ENCODE data around the gene P2RY13.

The P2RY13 gene

DNA sequence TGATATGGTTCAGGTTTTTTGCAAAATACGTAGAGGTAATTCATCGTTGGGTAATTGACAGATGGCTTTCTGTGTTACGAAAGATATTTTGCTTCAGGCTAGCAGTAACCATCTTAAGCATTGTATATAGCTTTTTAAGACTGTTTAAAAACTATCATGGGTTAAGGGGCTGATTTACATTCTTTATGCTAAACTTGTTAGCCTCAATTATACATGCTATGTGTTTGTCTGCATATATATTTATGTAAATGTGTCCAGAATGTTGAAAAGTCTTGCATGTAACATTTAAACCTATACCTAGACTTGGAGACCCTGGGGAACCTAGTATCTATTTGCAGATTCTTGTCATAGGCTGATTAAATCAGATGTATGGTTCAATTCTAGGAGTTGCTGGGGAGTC is 39.9 kb downstream of the P2RY13 start:
- DNase-seq: no peak

DNA sequence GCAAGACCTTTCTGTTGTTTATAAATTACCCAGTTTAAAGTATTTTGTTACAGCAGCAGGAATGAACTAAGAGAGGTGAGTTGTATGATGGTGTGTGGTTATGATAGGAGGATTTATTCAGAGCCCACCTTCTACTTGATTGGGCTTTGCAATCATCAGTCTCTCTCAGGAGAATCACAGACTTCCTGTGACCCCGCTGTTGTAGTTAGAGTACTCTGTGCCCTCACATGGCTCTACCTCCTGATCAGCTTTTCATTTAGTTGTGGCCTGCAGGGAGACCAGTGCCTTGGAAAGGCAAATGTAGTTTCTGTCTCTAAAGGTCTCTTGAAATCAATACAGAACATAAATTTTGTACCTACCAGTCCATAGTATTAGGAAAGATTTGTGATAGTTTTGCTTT is 43.4 kb downstream of the P2RY13 start:
- DNase-seq: no peak

DNA sequence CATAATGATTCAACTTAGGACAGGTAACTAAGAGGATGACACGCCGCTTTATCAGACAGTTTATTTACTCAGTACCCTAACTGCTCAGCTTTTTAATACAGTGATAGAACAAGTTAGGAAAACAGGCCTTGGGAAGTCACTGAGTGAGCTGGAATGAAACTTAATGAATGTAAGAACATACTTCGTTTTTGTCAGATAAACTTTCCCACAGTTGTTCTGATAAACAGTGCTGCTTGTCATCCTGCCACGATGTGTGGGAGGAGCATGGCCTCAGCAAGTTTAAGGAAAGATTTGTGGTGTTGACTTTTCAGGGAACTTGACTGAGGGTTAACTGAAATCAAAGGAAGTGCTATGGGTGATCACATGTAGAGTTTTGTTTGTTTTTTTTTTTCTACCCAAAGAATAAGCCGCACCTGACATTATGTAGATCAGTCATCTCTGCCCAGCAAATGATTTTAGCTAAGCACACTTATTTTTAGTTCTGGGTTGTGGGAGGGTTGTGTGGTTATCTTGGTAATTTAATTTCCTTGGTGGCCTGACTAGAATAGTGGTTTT is 45.4 kb downstream of the P2RY13 start:
- no peak for DNase-seq

DNA sequence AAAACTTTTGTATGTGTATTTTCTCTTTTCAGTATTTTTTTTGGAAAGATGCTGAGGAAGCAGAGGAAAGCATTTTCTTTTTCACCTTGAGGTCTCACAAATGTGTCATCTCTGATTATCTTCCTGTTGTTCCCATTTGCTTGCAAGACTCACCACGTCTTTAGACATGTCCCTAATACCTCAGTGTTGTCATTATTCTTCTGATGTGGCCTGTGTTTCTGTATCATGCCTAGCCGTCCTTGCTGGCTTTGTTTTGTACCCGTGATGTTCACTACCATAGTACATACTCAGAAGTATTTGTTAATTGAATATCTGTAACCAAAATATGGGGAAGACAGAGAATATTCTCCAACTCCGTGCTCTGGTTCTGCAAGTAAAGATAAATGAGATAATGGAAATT is 46.0 kb downstream of the P2RY13 start:
- no peak for DNase-seq

DNA sequence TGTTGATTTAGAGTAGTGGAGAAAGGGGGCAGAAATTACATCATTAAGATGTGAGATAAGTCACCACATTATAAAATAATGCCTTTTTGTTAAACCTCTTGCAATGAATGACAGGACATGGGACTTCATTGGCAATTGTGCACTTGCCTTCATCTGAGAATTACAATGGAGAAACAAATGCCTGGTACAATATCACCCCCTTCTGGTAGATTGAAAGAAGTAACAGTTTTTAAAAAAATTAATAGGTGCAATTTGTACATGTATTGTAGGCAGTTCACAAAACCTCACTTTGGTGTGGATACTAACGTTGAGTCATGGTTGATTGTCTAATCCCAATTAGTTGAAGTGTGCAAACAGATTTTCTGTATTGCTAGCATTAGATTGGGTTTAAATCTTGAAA is 46.4 kb downstream of the P2RY13 start:
- DNase-seq: peak; percentile 55

DNA sequence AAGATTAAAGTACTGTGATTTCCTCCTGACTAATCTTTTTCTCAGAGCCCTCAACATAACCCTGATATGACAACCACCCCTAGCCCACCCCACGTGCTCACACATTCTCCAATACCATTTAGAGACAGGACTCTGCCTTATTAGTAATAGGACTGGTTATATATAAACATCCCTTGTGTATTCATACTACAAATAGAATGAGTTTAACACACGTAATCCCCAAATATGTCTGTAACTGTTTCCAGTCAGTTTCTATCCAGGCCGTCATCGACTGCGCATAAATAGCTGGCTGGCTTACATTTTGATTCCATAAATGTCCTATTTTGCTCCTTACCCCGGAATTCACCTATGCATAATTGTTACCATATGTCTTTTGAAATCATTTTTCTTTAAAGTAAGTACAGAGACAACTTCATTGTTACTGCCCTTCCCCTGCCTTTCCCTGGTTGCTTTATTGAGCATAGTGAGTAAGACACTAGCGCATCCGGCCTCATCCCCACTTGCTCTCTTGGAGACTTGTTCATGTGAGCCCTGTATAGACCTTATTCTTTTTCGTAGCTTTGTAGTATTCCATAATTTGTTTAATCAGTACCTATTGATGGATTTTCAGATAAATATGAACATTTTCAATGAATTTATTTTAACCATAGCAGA is 47.6 kb downstream of the P2RY13 start:
- DNase-seq: no peak

DNA sequence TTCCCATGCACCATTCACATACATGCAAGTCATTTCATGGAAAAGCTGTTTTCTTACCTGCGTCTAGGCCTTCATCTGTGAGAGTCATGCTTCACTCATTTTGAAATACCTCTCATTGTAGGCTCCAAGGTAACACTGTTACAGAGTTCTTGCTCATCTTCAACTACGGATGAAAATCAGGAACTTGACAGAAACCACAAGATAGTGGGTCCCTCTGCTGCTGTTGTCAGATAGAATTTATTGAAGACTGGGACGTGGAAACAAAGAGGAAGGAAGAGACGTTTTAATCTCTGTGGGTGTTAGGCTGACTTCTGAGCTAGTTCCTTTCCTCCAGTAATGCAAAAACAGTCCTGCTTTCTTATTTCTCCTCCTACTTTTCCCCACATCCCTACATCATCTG is 51.1 kb downstream of the P2RY13 start, which contains the start of gene P2RY14:
Gene P2RY14 (minus strand): TSS at position 313 of the 400 bp plus-strand sequence. CDS start 64,226 bp downstream, outside the sequence.
- DNase-seq: no peak

DNA sequence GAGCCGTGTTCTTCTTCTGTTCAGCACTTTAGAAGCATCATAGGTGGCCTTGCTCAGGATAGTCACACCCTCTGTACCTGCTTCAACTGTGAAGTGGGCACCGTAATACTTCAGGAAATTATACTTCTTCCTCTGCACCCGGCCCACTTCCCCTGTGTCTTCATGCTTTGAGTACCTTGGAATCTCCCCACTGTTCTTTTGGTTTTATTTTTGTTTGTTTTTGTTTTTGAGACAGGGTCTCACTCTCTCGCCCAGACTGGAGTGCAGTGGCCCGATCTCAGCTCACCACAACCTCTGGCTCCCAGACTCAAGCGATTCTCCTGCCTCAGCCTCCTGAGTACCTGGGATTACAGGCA is 52.7 kb downstream of the P2RY13 start:
- DNase-seq: no peak

All from NCI-H1694 (cell line).